Measurements from ENCODE around the gene AP2S1.
"Not testable (repeated sequence)": the region's sequence is repeated elsewhere in the genome, so short reads cannot be mapped to it uniquely, and the experiment has no call there.

The AP2S1 gene

DNA sequence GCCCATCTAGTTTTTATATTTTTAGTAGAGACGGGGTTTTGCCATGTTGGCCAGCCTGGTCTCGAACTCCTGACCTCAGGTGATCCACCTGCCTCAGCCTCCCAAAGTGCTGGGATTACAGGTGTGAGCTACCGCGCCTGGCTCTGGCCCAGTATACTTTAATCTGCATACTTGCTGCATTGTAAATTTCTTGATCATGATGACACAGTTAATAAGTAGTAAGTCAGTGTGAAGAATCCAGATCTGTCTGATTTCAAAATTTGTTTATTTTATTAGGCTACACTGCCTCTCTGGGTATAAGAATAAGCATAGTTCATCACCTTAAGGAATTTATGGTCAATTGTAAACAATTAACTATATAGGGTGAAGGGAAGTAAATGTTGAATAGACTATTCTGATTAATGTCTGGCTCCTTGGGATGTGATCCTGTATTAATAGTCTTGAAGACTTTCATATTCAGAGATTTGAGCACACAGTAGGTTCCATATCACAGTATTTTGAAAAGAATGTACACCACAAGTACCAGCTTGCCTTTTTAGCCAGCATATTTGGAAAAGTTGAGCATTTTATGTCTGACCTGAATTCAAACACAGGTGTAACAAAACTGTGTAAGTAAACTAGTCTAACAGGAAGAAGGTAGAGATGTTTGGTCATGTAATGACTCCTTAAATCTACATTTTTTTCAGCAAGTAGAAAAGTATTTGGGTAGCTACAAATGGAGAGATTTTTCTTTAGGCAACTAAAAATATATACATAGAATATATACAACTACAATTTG is 17.6 kb upstream of the AP2S1 start:
- DNase-seq (ENCODE audit: low read depth in 2 of 2) = no peak

DNA sequence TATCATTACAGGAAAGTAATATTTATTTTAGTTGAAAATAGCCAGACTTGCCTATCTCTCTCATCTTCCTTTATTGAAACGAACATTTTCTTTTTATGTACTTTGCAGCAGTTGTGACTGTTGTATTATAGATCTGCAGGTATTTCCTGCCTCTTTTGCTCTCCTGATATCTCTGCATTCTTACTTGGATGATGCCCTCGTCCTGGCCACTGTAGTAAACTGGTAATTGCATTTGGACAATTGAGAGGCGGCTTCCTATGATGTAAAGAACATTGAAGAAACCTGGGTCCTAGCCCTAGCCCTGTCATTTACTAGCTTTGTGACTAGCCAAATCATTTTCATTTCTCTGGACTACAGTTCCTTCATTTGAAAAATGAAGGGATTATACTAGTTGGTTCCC is 16.5 kb upstream of the AP2S1 start:
- DNase-seq (ENCODE audit: low read depth in 2 of 2) = no peak

- no peak for DNase-seq (ENCODE audit: low read depth in 2 of 2)
Observed at GRCh38 chr19:46866407-46867136, 15.9 kb upstream of the AP2S1 start.

DNA sequence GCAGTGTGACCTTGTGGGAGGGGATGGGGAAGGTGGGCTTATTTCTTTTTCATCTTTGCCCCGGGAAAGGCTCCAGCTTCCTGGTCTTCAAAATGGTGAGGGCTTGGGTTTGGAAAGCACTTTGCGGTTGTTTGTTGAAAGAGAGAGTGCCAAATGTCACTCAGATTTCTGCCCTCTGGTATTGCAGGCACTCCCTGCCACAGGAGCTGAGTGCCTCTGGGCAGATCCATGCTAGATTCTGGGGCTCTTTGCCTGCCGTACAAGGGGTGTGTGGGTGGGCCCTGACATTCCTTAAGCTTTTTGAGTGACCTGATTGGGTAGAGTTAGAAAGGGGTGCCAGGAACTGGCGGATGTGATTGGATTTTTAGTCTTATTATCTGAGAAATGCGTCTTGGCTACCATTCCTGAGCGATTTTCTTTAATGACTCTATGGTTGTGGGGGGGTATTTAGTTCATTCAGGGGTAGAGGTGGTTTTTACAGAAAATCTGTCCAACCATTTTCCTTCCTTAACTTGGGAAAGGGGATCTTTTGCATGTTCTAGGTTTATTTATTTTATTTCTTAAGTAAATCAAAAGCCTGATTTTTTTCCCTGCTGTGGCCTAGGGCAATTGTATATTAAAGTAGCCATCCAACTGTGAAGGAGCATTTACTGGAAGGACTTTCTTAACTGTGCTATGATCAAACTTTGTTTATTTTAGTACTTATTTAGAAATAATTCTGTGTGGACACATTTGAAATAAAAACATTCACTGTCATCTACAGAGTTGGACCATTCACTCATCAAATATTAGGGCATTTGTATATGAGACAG is 13.4 kb upstream of the AP2S1 start:
- no peak for DNase-seq (ENCODE audit: low read depth in 2 of 2)

DNA sequence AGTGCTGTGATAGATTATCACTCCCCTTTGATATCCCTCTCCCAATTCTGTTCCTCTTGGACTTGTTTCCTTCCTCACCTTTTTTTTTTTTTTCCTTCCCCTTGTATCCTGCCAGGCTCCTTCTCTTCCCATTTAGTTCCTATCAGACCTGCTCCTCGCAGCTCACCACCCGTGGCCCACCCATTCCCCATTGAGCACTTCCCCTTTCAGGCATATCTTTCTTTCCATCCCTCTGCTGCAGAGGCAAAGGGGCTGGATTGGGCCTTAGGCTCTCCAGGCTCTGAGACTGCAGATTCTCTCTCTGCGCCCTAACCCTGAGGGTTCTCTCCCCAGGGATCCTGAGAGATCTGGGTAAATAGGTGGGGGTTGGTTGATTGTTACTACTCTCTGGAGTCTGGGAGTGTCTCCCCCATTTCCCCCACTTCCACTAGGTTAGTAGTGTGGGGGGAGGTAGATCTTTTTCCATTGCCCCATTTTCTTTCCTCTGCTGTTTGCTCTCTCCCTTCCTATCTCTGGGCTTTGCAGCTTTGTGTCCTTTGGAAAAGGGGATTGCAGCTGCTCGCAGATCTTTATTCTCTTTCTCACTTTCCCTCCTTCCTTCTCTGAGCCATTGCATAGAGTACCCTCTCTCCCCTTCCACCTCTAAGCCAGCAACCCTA is 12.5 kb upstream of the AP2S1 start:
- no peak for DNase-seq (ENCODE audit: low read depth in 2 of 2)

GRCh38 chr19:46862503-46862834 is 11.8 kb upstream of the AP2S1 start:
- DNase-seq (ENCODE audit: low read depth in 2 of 2) = no peak

- DNase-seq (ENCODE audit: low read depth in 2 of 2) = no peak
Observed at GRCh38 chr19:46861691-46862502, 11.3 kb upstream of the AP2S1 start.

- DNase-seq (ENCODE audit: low read depth in 2 of 2) = peak in 1 of 2 donors; percentile 73
Observed at GRCh38 chr19:46860846-46861690, 10.4 kb upstream of the AP2S1 start, which contains the start of gene ARHGAP35. Gene ARHGAP35, plus strand, starts transcription at chr19:46860997. Its CDS starts 57,679 bp downstream, at chr19:46918676.

- peak; percentile 85 to 88 for DNase-seq (ENCODE audit: low read depth in 2 of 2)
Observed at GRCh38 chr19:46860125-46860845, 9.6 kb upstream of the AP2S1 start.

DNA sequence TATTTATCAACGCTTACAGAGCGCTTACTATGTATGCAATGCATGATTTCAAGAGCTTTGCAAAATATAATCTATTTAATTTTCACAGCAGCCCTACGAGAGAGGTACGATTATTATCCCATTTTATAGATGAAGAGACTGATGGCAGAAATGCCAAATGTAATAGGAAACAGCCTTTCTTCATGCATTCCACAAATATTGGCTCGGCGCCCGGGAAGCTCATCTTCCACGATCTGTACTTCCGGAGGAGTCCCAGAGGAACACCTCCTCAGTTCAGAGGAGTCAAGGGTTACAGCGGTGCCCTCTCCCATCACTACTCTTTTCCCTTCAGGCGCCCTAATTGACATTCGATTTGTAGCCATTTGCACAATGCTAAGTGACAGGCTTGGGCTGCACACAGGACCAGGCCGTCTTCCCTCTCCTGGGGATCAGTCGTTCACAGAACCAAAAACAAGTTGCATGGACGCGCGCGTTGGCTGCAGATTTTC is 9.0 kb upstream of the AP2S1 start:
- no peak for DNase-seq (ENCODE audit: low read depth in 2 of 2)

DNA sequence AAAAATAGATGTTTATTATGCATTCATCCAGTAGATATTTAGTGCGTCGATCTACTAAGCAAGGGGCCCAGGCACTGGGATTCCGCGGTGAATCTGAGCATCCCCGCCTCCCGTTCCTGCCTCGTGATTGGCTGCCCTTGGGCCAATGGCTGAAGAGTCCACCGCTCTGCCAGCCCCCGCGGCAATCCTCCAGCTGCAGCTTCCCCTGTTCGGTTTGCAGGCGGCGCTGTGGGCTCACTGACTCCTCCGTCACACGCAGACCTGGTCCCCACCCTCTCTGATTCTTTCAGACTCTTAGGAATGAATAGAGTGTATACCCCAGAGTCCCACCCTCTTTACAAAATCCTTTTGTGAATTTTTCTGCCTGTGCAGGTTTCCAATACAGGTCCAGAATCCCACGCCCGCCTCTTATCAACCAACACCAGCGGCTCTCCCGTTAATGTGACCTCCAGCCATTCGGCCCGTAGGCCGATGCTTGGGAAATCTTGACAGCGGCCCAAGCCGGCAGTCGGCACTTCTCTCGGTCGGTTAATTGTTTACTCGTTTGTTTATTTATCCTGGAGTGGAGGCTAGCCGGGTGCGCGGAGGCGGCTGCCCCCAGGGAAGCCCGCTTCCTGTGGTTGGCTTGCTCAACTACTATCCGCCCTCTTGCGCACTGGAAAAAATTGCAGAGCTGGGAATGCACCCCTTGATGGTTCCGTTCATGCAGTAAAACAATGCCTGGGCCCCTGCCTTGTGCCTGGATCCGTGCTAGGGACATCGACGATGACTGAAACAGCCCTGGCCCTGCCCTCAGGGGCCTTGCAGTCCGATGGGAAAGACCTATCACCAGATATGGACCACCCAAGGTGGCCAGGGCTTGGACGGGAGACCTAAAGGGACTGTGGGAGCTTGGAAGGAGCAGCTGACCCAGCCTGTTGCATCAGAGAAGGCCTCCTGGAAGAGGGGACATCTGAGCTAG is 5.7 kb upstream of the AP2S1 start:
- DNase-seq (ENCODE audit: low read depth in 2 of 2) = peak; percentile 76 to 84

- DNase-seq (ENCODE audit: low read depth in 2 of 2) = not testable (repeated sequence)
Observed at GRCh38 chr19:46854698-46855097, 4.1 kb upstream of the AP2S1 start.

GRCh38 chr19:46852830-46853229 is 2.2 kb upstream of the AP2S1 start:
- no peak for DNase-seq (ENCODE audit: low read depth in 2 of 2)

GRCh38 chr19:46849610-46850009 is 1.0 kb downstream of the AP2S1 start:
- DNase-seq (ENCODE audit: low read depth in 2 of 2) = no peak

DNA sequence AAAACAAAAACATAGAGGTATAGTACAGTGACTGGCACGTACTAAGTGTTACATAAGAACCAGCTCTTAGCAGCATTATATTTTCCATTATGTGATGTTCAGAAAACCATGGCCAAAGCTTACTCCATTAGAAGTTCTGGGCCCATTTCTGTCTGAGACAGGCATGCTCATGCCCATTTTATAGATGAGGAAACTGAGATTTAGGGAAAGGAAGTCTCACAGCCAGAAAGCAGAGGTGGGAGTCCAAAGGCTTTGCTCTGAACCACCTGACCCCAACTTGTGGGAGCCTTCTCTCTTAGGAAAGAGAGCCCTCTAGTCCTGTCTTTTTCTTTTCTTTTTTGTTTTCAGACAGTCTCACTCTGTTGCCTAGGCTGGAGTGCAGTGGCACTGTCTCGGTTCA is 2.3 kb downstream of the AP2S1 start:
- no peak for DNase-seq (ENCODE audit: low read depth in 2 of 2)

DNA sequence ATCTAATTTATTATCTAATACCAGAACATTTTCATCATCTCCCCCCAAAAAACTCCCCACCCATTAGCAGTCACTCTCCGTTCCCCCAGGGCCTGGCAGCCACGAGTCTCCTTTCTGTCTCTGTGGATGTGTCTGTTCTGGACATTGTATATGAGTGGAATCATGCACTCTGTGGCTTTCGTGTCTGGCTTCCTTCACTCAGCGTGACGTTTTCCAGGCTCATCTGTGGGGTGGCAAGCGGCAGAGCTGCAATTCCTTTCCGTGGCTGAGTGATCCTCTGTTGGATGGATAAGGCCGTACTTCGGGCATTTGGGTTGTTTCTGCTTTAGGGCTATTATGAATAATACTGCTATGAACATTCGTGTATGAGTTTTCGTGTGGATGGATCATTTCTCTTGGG is 3.1 kb downstream of the AP2S1 start:
- DNase-seq (ENCODE audit: low read depth in 2 of 2) = no peak

- no peak for DNase-seq (ENCODE audit: low read depth in 2 of 2)
Observed at GRCh38 chr19:46845959-46846459, 4.6 kb downstream of the AP2S1 start.

- DNase-seq (ENCODE audit: low read depth in 2 of 2) = no peak
Observed at GRCh38 chr19:46844067-46844489, 6.6 kb downstream of the AP2S1 start.
